Transverse colon (tissue), 4 donors: ENCODE data around the gene IPO8.

Source experiments
- CTCF ChIP-seq, 5 experiments: fragments of 200-600 bp in 3 of 5; fragments of 450-650 bp in 2 of 5; sonication (generic) in 3 of 5; IDR thresholded peaks; 1 replicate in 2 of 5; 2 replicates in 3 of 5; pipeline ENCODE4 v1.5.1; 2016 to 2017; ENCODE audit warnings: antibody characterized with exemption in 5 of 5, inconsistent platforms in 3 of 5, mild to moderate bottlenecking in 2 of 5, moderate library complexity in 1 of 5
- EP300 ChIP-seq: sonication (generic); formaldehyde crosslinking; IDR thresholded peaks from one replicate; pipeline ENCODE4 v1.6.1; 2017; ENCODE audit warnings: antibody characterized with exemption, low read depth
- POLR2A ChIP-seq: fragments of 450-650 bp; IDR thresholded peaks from one replicate; pipeline ENCODE4 v1.6.1; 2016; ENCODE audit warnings: antibody characterized with exemption, mild to moderate bottlenecking, moderate library complexity
- POLR2AphosphoS5 ChIP-seq, 3 donors: sonication (generic); formaldehyde crosslinking; IDR thresholded peaks; one replicate each; pipeline ENCODE4 v1.6.1; 2016; ENCODE audit warnings: antibody characterized with exemption in 3 of 3

GRCh38 chr12:30719060-30719459 is 23.4 kb upstream of the IPO8 start:
- no peak for TF ChIP-seq POLR2A
- no peak for TF ChIP-seq CTCF (IDR thresholded peaks at IDR 0.05)
- no peak for TF ChIP-seq EP300
- TF ChIP-seq POLR2AphosphoS5 (IDR thresholded peaks at IDR 0.05) = no peak
